HL-60/S4 treated with retinoic acid at 250 ng/mL for 4 days and 3 days (cell line): ENCODE measurements around the gene FGFR3.

Experiments used
- in situ Hi-C: fragments of 300-500 bp; cut with MboI; formaldehyde crosslinking; loops from 2 replicates; pipeline ENCODE4 v1.7.0; 2022; ENCODE audit warnings: low sequenced_read_pairs

Gene FGFR3

DNA sequence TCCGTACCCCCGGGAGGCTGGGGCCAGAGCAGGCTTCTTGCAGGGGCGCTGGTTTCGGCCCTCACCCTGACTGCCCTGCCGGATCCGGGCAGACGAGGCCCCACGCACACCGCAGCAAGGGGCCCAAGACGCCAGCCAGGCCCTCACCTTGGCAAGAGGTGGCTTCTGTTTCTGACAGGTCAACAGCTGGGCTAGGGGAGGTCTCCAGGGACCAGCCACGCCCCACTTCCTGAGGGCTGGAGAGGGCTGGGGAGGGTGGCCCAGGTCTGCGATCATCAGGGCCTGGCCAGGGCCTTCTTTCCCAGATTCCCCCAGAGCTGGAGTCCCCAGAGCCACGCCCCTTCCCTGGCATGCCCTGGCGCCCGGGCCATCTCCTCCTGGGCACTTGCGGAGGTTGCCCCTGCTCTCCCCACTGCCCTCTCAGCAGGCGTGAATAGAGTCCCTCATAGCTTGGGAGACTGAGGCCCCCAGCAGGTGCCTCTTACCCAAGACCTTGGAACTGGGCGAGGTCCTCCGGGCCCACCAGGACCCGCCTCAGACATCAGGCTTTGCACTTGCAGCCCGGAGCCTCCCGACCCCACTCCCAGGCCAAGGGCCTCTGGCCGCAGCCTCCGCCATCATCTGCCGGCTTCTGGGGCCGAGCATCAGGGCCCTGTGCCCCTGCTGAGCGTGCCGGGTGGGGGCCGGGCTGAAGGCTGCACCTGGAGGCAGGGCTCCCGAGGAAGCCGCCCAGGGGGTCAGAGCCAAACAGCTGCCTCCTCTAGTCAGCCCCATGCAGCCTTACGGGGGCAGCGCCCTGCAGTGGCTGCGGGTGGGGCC is 6.3 kb upstream of the FGFR3 start:
- in situ Hi-C loops, result no loop called here

DNA sequence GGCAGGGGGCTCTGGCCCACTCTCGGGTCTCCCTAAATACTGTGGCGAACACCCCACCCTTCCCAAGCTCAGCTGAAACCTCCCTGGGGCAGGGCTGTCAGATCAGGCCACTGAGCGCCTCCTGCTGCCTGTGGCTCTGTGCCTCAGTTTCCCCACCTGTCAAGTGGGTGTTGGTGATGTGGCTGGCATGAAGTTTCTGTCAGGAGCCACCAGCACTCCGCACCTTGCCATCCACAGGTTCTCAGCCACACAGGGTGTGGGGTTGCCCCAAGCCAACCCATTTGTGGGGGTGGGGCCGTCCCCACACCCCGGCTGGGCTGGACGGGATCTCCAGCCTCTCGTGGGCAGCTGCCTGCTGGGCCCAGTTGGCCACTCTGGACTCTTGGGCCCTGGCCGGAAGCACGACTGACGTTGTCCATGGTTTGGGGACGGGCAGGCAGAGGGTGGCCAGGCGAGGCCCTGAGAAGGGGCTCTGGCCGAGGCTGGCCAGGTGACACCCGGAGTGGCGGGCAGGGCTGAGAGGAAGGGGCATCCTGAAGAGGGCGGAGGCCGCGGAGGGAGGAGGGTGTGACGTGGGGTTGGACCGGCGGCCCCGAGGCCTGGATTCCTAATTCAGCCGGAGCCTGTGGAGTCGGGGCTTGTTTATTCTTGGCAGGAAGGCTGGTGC is 5.5 kb upstream of the FGFR3 start:
- in situ Hi-C loops, result no loop called here

DNA sequence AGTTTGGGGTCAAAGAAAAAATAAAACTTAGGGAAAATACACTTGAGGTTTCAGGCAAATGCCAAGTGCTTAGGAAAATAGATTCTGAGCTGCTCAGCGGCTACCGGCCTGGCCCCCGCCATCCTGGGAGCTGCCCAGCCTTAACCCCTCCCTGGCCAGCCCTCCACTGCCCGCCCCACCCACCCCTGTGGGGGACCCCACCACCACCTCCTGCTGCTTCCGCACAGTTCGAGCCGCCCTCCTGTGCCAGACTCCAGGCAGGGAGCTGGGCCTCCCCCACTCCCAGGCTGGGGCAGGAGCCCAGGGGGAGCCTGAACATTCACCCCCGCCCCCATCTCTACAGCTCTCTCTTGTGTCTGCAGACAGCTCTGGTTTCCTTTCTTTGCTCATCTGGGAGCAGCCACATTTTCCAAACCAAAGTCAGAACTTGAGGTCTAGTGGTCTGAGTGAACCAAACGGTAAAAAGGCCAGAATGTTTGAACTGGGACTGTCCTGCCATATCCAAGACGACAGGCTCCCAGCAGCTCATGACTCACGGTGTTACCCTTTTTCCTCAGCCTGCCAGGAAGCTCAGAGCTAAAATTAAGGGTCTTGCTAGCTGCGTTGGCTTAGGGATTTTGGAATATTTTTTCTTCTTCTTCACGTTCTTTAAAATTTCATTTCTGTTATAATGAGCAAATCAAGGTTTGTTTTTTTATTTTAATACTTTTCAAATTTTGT is 4.7 kb upstream of the FGFR3 start:
- in situ Hi-C loops, result no loop called here

DNA sequence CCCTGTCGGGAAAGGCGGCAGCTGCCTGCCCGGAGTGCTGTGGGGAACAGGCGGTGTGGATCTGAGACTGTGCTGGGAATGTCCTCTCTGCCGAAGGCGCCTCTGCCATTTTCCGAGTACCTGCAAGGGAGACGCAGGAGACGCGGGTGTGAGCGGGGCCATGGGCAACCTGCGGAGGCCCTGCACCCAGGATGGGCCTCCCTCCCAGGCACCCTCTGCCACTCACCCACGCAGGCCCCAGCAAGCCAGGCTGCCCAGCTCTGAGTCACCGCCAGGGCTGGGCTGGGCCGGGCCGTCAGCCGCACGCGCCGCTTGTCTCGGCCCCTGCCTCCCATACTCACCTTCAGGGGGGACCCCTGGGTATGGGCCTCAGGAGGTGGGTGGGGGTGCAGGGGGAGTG is 3.5 kb upstream of the FGFR3 start:
- in situ Hi-C loops, result no loop called here

DNA sequence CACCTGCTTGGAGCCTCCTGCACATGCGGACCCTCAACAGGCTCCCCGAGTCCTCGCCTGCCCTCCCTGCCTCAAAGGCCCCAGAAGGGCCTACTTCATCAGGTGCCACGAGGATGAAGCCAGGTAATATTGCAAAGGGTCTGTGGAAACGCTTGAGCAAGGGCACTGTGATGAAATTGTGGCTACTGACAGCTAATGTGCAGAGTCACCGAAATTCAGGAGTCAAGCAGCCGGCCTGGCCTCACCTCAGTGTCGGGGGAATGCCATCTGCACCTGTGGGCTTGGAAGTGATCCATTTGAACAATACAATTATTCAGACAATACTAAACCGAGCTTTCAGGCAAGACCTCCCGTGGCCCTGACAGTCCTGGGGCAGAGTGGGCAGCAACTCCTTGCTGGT is 3.1 kb upstream of the FGFR3 start:
- in situ Hi-C loops, result no loop called here

DNA sequence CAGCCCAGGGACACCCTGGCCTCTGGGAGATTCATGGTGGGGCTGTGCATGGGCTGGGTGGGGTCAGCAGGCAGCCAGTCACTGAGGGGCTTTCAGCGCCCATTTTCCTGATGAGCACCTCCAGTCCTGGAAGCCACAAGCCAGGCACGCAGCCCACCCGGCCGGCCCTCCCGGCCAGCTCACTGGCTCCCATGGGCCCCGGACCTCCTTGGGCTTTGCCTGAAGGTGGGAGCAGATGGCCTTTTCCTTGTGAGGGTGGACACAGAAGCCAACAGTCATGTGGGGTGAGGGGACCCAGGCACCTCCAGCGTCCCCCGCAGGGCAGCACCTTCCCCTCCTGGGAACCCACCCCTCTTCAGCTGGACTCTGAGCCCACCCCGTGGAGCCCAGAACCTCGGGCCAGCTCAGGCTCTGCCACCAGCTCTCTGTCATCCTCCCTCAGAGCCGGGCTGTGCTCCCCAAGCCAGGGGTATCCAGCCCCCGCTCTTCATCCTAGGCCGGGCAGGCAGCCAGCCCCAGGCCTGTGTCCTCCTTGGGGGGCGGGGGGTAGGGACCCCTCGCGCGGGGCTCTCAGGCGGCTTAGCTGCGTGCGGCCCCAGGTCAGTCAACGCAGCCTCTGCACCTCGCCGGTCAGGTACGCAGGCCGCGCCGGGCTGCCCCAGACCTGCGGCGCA is 798 bp upstream of the FGFR3 start:
- in situ Hi-C loops, result no loop called here

DNA sequence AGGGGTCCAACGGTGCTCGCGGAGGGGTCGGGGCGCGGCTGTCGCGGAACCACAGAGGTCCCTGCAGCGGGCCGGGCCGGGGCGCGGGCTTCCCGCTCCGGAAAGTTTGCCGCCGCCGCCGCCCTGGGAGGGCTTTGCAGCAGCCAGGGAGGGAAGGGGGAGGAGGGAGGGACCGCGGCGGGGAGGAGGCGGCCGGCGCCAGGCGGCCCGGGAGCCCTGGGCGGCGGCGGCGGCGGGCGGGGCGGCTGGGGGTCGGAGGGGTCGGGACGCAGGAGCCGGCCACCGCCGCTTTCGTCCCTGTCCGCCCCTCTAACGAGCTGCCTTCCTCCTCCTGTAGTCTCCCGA is 375 bp downstream of the FGFR3 start:
- in situ Hi-C loops, result no loop called here

DNA sequence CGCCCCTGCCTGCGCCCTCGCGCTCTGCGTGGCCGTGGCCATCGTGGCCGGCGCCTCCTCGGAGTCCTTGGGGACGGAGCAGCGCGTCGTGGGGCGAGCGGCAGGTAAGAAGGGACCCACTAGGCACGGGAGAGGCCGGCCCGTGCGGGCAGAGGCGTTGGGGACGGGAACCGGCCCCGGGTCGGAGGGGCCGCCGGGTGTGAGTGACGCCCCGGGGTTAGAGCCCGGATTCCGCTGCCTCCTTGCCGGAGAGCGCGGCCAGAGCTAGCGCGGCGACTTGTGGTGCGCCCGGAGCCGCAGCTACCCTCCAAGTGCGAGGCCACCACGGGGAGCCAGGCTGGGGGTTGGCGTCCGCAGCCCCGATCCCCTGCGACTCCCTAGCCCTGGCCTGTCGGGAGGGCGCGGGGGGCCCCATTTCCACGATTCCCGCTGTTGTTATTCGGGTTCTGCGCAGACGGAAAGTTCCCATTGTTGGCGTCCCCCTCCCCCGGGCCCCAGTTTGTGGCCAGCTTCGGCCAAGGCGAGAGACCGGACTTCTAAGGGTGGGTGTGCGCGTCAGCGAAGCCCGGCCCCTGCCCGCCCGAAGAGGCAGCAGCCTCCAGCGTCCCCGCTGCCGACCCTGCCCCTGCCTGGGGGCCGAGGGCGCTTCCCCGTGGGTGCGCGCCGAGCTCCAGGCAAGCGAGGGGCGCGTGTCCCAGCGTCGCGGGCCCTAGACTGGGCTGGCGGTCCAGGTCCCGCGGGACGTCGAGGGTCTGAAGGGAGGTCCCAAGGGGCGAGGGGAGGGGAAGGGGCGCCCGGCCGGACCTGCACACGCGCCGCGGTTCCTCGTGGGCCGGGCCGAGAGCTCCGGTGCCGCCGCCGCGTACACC is 1.1 kb downstream of the FGFR3 start:
- in situ Hi-C loops, result no loop called here

DNA sequence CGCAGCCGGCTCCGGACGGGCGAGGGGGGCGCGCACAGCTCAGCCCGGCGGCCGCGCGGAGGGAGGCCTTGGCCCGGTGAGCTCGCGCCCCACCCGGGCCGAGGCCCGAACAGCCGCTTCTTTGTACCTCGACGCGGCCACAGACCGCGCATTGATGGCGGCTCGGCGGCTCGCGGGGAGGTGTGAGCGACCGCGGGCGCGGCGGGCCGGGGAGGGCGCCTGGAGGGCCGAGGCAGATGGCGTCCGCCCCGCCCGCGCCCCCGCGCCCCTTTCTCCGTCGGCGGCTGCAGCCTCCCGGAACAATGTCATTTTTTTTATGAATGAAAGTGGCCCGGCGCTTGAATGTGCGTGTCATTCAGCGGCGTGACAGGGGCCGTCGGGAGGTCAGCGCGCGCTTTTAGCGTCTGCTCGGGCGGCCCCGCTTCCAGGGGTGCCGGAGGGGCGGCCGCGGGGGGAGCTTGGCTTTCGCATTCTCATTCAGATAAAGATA is 1.8 kb downstream of the FGFR3 start:
- in situ Hi-C loops, result no loop called here

DNA sequence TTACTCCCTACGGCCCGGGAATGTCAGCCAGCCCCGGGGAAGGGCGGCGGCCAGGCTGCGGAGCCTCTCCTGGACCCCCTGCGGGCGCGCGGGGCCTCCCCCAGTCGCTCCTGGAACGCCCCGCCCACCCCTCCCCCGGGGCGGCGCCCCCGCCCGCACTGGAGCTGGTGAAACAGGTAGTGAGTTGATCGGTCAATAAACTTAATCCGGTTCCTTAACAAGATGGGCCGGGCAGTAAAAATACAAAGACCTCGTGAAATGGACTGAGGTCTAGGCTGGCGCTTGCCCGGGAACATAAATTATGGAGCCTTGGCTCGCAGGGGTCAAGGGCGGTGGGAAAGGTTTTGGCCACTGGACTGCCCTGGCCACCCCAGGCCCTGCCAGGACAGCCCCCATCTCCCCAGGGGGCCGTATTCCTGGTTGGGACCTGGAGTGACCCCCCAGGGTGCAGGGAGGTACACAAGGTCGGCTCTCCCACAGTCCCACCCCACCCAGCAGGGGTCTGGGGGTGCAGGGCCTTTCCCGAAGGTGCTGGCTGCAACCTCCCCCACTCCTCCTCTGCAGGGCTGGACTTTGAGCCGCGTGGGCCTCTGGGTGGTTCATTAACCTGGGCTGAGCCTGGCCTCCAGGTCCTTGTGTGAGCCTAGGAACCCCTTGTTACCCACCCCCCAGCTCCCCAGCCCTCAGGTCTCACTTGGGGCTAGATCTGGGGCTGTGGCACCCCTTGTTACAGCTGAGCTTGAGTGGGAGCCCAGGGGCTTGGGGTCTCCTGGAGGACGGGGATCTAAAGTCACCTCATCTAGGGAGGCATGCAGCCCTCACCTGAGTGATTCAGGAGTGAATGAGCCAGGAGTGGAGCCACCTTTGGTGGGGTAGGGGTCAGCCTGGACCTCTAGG is 2.5 kb downstream of the FGFR3 start:
- in situ Hi-C loops, result no loop called here

DNA sequence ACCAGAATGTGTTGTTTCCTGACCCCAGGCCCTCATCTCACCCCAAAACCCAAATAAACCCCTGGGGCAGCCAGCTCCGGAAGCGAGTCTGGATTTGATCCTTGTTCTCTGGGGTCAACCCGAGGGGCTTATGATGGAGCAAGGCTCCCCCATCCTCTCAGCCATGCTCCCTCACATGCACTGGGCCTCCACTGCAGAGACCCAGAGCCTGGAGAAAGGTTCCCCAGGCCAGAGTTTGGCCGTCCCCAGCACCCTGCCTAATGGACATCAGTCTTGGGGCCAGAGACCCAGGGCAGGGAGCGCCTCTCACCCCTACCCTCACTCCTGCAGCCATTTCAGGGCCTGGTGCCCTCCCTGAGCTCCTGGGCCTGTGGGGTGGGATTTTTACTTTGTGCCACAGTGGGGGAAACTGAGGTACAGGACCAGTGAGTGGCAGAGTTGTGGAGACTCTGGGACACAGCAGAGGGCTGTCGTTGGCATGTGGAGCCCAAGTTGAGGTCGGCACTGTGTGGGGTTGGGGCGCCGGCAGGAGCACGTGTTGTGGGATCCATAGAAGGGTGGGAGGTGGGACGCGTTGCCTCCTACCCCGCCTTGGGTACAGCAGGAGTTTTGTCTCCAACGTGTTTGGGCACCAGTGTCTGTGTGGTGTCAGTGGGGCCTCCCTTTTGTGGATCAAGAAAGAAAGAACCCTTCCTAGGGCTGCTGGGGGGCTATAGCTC is 3.6 kb downstream of the FGFR3 start:
- in situ Hi-C loops, result no loop called here

DNA sequence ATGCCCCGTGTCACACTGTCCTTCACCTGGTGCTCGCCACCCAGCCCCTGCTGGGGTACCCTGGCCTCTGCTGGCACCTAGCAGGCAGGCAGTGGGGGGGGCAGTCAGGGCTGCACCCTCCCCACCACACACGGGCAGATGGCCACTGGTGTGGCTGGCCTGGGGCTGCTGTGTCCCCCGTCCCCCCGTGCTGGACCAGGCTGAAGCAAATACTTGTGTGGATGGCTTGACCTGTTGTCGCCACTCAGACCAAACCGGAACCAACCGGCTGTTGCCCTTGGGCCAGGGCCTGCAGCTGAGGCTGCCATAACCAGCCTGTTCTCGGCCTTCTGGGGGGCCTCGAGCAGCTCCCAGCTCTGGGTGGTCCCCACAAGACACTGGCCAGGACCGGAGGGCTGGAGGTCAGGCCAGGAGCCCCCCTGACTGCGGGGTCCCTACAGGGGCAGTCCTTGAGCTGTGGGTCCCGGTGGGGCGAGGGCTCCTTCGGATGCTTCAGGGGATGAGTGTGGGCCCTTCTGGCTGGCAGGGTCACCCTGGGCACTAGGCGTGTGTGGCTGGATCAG is 4.3 kb downstream of the FGFR3 start:
- in situ Hi-C loops, result no loop called here

DNA sequence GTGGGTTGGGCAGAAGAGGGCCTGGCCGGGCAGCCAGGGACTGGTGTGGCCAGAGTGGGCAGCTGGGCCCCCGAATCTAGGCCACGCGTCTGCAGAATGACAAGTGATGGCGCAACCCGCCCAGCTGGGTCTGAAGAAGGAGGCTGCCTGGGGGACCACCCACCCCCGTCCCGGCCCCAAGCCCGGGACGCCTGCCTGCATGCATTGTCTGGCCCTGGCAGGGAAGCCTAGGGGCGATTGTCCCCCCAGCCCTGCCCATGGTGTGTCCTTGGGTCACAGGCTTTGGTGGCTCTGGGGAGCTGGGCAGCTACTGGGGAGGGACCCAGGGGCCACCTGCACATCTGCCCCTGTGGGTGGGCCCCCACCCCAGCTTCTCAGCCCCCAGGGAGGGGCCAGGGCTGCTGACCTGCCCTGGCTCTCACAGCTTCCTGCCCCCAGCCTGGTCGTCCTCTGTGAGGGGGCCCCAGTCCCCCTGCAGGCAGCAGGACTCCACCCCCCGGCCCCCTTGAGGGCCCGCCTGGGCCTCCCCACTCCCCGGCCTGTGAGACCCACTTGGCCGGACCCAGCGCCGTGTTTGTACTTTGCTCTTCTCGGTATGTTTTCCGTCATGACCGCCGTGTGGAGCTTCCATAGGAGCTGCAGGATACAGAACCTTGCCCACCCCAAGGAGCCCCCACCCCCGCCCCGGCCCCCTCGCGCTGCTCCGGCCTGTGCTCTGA is 4.9 kb downstream of the FGFR3 start:
- in situ Hi-C loops, result no loop called here

DNA sequence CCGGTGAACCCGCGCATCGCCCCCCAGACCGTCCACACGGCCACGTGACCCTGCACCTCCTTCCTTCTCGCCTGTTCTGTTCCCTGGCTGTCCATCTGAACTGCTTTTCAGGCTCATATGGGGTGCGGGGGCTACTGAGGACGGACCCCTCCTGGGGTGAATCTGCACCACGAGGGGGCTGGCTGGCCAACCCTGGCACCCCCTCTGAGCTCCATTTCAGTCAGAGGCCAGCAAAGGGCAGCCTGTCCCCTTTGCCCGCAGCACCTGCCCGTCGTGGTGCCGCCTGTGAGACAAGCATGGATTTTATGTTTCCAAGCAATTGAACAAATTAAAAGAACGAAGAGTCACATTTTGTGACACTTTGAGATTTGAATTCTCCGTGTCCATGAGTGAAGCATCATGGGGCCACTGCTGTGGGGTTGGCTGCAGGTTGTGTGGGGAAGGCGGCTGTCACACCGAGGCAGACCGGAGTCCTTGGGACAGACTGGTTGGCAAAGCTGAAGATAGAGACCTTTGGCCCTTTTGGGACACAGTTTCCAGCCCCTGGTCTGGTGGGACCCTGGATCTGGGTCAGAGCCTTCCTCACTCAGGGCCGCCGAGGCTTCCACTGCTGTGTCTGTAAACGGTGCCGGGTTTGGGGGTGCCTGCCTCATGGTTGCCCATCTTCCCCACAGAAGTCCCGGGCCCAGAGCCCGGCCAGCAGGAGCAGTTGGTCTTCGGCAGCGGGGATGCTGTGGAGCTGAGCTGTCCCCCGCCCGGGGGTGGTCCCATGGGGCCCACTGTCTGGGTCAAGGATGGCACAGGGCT is 5.7 kb downstream of the FGFR3 start:
- in situ Hi-C loops, result no loop called here

DNA sequence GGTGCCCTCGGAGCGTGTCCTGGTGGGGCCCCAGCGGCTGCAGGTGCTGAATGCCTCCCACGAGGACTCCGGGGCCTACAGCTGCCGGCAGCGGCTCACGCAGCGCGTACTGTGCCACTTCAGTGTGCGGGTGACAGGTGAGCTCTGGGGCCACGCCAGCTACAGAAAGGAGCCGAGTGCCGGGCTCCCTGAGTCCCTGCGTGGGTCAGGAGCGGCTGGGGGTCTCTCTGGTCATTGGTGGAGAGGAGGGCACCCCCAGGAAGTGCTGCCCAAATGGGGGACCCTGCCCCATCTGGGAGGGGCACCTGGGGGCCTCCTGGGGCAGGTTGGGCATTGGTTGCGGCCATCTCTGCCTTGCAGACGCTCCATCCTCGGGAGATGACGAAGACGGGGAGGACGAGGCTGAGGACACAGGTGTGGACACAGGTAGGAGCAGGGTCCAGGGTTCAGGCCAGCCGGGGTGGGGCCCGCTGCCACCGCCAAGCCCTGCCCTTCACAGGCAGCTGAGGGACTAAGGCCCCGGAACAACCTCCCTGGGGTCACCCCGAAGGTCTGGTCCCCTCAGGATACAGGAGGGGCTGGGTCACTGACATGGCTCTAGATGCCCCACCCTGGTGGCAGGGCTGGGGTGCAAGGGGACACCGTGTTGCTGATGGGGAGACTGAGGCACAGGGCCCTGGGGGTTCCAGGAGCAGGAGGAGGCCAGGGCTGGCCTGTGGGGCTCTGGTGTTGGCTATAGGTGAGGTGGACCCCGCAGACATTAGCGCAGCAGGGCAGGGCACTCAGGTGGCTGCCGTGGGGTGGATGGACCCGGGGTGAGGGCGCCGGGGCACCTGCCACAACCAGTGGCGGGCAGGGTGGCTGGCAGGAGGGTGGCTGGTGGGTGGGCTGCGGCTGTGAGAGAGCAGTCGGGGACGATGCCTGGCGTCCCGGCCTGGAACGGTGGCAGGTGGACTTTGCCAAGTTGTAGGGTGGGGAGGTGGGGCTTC is 6.6 kb downstream of the FGFR3 start:
- in situ Hi-C loops, result no loop called here

DNA sequence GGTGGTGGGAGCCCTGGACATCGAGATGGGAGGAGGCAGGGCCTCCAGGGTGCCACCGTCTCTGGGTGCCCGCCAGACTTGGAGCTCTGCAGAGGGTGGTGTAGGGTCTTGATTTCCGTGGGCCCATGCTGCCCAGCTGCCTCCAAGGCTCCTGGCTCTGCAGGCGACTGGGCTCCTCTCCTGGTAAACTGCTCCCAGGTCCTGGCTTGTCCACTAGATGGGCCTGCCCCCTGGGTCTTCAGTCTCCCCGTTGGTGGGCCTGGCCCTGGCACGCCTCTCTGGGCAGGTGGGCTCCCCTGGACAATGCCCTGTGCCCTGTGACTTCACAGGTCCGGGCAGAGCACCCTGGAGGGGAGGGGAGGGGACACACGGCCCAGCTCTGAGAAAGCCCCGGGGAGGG is 7.7 kb downstream of the FGFR3 start:
- in situ Hi-C loops, result no loop called here
